Smooth muscle cell (in vitro differentiated cells): Measurements from ENCODE around the gene OXSM. TPM values are rescaled to one million over a fixed set of nuclear protein-coding genes. Genes with fewer than 3 reads are reported as not detected.

Experiments
- DNase-seq: peaks from one replicate; lab custom pipeline; 2025; ENCODE audit not compliant: unreplicated experiment; lab: John Stamatoyannopoulos, UW
- H2AFZ ChIP-seq: fragments of 200-600 bp; sonication (generic); 2 replicates; pipeline ENCODE4 v1.6.0; 2016; ENCODE audit warnings: antibody characterized with exemption, low read depth, mild to moderate bottlenecking
- H3F3A ChIP-seq: fragments of 200-600 bp; sonication (generic); 2 replicates; pipeline ENCODE4 v1.6.0; 2017; ENCODE audit warnings: antibody characterized with exemption, low read depth
- H3K27ac ChIP-seq: fragments of 200-600 bp; sonication (generic); 2 replicates; pipeline ENCODE4 v1.5.1; 2016; ENCODE audit warnings: low read depth, mild to moderate bottlenecking
- H3K27me3 ChIP-seq: fragments of 200-600 bp; sonication (generic); 2 replicates; pipeline ENCODE4 v1.6.1; 2016; ENCODE audit warnings: low read depth, mild to moderate bottlenecking
- H3K36me3 ChIP-seq: fragments of 200-600 bp; sonication (generic); 2 replicates; pipeline ENCODE4 v1.5.1; 2016; ENCODE audit warnings: low read depth
- H3K4me1 ChIP-seq: fragments of 200-600 bp; sonication (generic); 2 replicates; pipeline ENCODE4 v1.5.1; 2016; ENCODE audit warnings: low read depth
- H3K4me2 ChIP-seq: fragments of 200-600 bp; sonication (generic); 2 replicates; pipeline ENCODE4 v1.6.0; 2016; ENCODE audit warnings: mild to moderate bottlenecking
- H3K4me3 ChIP-seq: fragments of 200-600 bp; sonication (generic); 2 replicates; pipeline ENCODE4 v1.5.1; 2016; ENCODE audit warnings: mild to moderate bottlenecking
- H3K79me2 ChIP-seq: fragments of 200-600 bp; sonication (generic); 2 replicates; pipeline ENCODE4 v1.6.0; 2016; ENCODE audit warnings: low read depth, mild to moderate bottlenecking
- H3K9ac ChIP-seq: fragments of 200-600 bp; sonication (generic); 2 replicates; pipeline ENCODE4 v1.6.0; 2016; ENCODE audit warnings: low read depth
- H3K9me3 ChIP-seq: fragments of 200-600 bp; sonication (generic); replicated peaks from 2 replicates; pipeline ENCODE4 v1.5.1; 2016; ENCODE audit warnings: low read depth
- H4K20me1 ChIP-seq: fragments of 200-600 bp; sonication (generic); 2 replicates; pipeline ENCODE4 v1.6.0; 2016; ENCODE audit warnings: low read depth
- WGBS: methylation state at CpG from one replicate; pipeline ENCODE4 v1.1.7; 2016; ENCODE audit warnings: low lambda C conversion rate; 5-methylcytosine and 5-hydroxymethylcytosine counted together
- polyA plus RNA-seq: library from polyadenylated mRNA; unstranded; fragments of >200 nt; fragmentation: Nextera tagmentation; extraction: Ambion mirVana; gene quantifications from 2 replicates; pipeline ENCODE4 v1.2.1, GENCODE V29; 2016
- total RNA-seq: library from RNA; depleted of rRNA; stranded (reverse); fragments of >200 nt; gene quantifications from 2 replicates; pipeline ENCODE4 v1.2.3, GENCODE V29; 2014
- TF ChIP-seq, protein P1 (sequence below): fragments of 200-600 bp; sonication (generic); IDR thresholded peaks from 2 replicates; pipeline ENCODE4 v1.5.1; 2017; ENCODE audit warnings: borderline replicate concordance, mild to moderate bottlenecking, antibody characterized with exemption; ENCODE audit not compliant: insufficient read depth, poor library complexity, severe bottlenecking

OXSM gene
- total and polyA plus RNA-seq, 2 experiments from 2014 or later = 7.3 to 9.9 TPM

DNA sequence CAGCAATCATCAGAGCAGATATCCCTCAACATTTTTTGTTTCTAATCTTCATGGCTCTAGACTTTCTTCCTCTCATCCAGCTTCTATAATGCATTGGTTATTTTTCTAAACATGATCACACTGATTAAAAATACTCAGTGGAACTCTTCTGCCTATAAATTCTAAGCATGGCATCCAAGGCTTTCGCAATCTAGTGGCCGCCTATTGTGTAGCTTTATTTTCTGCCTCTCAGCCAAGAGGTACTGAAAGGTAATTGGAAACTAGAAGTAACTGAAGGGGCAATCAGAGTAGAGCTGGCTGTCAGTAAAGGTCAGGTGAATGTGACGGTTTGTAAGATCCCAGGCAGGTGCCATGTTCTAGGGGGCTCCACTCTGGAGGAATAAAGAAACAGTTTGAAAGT is 33.4 kb downstream of the OXSM start:
- Histone ChIP-seq H3K4me2 (no peak overlapping the region), H3K79me2 (no peaks in the 10 kb centered on the region), H3K4me3 (no peak overlapping the region), H4K20me1 (no peaks in the 10 kb centered on the region), H2AFZ (no peak overlapping the region), H3K9me3 (no peaks in the 10 kb centered on the region), H3F3A (no peaks in the 10 kb centered on the region), H3K4me1 (no peaks in the 10 kb centered on the region), H3K27ac (no peak overlapping the region), H3K9ac (no peak overlapping the region), H3K36me3 (no peaks in the 10 kb centered on the region), H3K27me3 (no peaks in the 10 kb centered on the region)
- WGBS = 96% methylated on average over 3 of the region's 3 CpGs
- TF ChIP-seq, protein P1, sequence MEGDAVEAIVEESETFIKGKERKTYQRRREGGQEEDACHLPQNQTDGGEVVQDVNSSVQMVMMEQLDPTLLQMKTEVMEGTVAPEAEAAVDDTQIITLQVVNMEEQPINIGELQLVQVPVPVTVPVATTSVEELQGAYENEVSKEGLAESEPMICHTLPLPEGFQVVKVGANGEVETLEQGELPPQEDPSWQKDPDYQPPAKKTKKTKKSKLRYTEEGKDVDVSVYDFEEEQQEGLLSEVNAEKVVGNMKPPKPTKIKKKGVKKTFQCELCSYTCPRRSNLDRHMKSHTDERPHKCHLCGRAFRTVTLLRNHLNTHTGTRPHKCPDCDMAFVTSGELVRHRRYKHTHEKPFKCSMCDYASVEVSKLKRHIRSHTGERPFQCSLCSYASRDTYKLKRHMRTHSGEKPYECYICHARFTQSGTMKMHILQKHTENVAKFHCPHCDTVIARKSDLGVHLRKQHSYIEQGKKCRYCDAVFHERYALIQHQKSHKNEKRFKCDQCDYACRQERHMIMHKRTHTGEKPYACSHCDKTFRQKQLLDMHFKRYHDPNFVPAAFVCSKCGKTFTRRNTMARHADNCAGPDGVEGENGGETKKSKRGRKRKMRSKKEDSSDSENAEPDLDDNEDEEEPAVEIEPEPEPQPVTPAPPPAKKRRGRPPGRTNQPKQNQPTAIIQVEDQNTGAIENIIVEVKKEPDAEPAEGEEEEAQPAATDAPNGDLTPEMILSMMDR = no peak
- no peak for DNase-seq

DNA sequence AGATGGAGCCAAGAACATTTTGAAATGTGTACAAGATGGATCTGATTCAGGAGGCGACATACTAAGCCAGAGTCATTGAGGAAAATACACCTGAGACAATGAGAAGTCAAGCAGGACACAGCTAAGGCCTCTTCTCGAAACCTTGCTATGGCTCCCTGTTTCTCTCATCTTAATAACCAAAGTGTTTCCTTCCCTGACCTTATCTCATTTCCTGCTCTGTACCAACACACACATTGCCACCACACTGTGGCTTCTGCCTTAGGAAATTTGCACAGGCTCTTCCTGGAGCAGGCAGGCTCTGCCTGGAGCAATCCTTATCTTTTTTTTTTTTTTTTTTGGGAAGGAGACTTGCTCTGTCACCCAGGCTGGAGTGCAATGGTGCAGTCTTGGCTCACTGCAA is 36.6 kb downstream of the OXSM start:
- no peak for DNase-seq
- no peaks in the 10 kb centered on the region for H3K27me3 ChIP-seq
- no peak overlapping the region for H3K4me3 ChIP-seq
- no peak overlapping the region for H2AFZ ChIP-seq
- TF ChIP-seq, protein P1 = no peak
- no peak overlapping the region for H3K4me2 ChIP-seq
- no peaks in the 10 kb centered on the region for H3K79me2 ChIP-seq
- H3K9me3 ChIP-seq = no peaks in the 10 kb centered on the region
- H4K20me1 ChIP-seq = no peaks in the 10 kb centered on the region
- H3K27ac ChIP-seq = no peak overlapping the region
- H3F3A ChIP-seq = no peaks in the 10 kb centered on the region
- H3K4me1 ChIP-seq = no peaks in the 10 kb centered on the region
- no peaks in the 10 kb centered on the region for H3K36me3 ChIP-seq
- no peak overlapping the region for H3K9ac ChIP-seq
- 96% methylated on average over 2 of the region's 2 CpGs for WGBS

DNA sequence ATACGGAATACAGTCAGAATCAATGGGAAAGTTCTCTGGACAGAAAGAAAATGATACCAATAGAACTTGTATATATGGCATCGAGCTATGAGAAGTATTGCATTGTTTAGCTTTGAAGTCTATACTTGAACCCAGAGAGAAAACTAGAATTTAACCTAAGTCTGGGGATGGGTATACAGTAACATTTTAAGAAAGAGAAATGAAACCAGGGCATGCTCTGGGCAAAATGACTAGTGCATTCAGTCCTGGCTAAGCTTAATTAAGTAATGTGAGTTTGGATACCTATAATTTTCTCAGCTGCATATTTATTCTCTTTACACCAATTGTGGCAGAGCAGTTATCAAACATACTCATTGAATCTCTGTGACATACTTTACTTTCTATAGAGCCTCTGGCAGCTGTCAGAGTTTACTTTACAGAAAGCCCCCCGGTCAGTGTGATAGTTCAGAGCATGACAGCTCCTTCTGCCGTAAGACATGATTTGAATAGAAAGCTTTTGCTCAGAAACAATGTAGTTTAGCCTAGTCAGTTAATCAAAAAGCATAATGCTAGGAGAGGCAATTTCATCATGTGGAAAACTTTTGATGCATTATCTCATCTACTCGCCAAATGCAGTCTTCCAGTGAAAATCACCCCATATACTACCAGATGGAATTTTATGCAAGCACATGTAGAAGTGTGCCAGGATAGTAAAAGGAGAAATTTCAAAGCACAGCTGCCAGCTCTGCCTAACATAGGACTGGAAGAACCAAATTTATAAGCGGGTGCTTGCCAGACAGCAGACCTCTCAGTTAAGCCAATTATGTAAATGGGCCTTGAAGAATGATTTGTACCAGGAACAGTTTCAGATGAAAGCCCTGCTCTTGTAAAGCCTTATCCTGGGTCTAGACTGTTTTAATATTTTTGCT is 40.7 kb downstream of the OXSM start:
- Histone ChIP-seq H3K4me2 (no peak overlapping the region), H4K20me1 (no peaks in the 10 kb centered on the region), H3K36me3 (no peaks in the 10 kb centered on the region), H3K4me1 (no peaks in the 10 kb centered on the region), H2AFZ (peak overlapping the region; percentile 11), H3K9me3 (no peaks in the 10 kb centered on the region), H3F3A (no peaks in the 10 kb centered on the region), H3K27ac (no peak overlapping the region), H3K9ac (no peak overlapping the region), H3K27me3 (no peaks in the 10 kb centered on the region), H3K4me3 (no peak overlapping the region), H3K79me2 (no peaks in the 10 kb centered on the region)
- DNase-seq = no peak
- TF ChIP-seq, protein P1 = no peak
- 68% methylated on average over 6 of the region's 6 CpGs for WGBS
